HL-60 (cell line): ENCODE results near the gene CCDC192.

Experiments used
- DNase-seq, 2 experiments: peaks; one replicate each; pipeline ENCODE4 v3.0.0-alpha.2; 2010 to 2020; ENCODE audit warnings: low read depth in 1 of 2, low spot score in 1 of 2
- H3K27ac ChIP-seq: fragments of 250-450 bp; sonication (Bioruptor Pico); replicated peaks from 2 replicates; pipeline ENCODE4 v1.5.1; 2020; ENCODE audit warnings: mild to moderate bottlenecking, moderate library complexity
- H3K27me3 ChIP-seq: fragments of 250-450 bp; sonication (Bioruptor Pico); 2 replicates; pipeline ENCODE4 v1.5.1; 2021; ENCODE audit warnings: mild to moderate bottlenecking, moderate library complexity; ENCODE audit not compliant: insufficient read depth, poor library complexity, severe bottlenecking
- H3K4me3 ChIP-seq: replicated peaks from 2 replicates; pipeline ENCODE4 v1.5.1; 2011; ENCODE audit warnings: mild to moderate bottlenecking, control low read depth, low read length; ENCODE audit not compliant: insufficient read depth
- GABPA ChIP-seq: IDR thresholded peaks from 2 replicates; pipeline ENCODE4 v1.6.1; 2012; ENCODE audit warnings: low read depth
- POLR2AphosphoS5 ChIP-seq: IDR thresholded peaks from 2 replicates; pipeline ENCODE4 v1.6.1; 2012; ENCODE audit warnings: low read depth
- SPI1 ChIP-seq: IDR thresholded peaks from 2 replicates; pipeline ENCODE4 v1.6.1; 2012; ENCODE audit warnings: low read depth, mild to moderate bottlenecking, borderline replicate concordance
- TF ChIP-seq, protein P1 (sequence below): IDR thresholded peaks from one replicate; pipeline ENCODE4 v1.5.1; 2011; ENCODE audit warnings: low read length, control low read depth, inconsistent platforms; ENCODE audit not compliant: insufficient read depth
- TF ChIP-seq, protein P2 (sequence below): IDR thresholded peaks from 2 replicates; pipeline ENCODE4 v1.6.1; 2012; ENCODE audit warnings: low read depth; ENCODE audit not compliant: insufficient replicate concordance

CCDC192 gene

DNA sequence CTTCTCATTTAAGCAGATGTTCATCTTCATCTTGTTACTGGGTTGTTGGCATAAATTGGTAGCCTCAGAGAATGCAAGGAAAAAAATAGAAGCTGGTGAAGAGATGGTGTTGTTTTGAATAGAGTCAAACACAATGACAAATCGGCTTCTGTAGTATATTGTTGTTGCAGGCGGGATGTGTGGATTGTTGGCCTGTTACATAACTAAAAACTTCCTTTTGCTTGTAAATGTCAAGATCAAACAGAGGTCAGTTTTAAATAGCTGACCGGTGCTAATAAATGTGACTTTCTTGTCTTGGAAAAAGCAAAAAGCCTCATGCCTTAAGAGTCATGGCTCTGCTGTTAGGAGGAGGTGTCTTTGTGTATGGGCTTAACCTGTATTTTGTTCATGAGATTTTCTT lies 59.2 kb downstream of the CCDC192 start:
- H3K27me3 ChIP-seq = no peaks in the 10 kb centered on the region
- TF ChIP-seq SPI1 = no peak
- TF ChIP-seq POLR2AphosphoS5 = no peak
- TF ChIP-seq, protein P1, sequence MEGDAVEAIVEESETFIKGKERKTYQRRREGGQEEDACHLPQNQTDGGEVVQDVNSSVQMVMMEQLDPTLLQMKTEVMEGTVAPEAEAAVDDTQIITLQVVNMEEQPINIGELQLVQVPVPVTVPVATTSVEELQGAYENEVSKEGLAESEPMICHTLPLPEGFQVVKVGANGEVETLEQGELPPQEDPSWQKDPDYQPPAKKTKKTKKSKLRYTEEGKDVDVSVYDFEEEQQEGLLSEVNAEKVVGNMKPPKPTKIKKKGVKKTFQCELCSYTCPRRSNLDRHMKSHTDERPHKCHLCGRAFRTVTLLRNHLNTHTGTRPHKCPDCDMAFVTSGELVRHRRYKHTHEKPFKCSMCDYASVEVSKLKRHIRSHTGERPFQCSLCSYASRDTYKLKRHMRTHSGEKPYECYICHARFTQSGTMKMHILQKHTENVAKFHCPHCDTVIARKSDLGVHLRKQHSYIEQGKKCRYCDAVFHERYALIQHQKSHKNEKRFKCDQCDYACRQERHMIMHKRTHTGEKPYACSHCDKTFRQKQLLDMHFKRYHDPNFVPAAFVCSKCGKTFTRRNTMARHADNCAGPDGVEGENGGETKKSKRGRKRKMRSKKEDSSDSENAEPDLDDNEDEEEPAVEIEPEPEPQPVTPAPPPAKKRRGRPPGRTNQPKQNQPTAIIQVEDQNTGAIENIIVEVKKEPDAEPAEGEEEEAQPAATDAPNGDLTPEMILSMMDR = no peak
- TF ChIP-seq GABPA = no peak
- no peak for DNase-seq
- H3K27ac ChIP-seq = no peak overlapping the region
- no peak overlapping the region for H3K4me3 ChIP-seq

DNA sequence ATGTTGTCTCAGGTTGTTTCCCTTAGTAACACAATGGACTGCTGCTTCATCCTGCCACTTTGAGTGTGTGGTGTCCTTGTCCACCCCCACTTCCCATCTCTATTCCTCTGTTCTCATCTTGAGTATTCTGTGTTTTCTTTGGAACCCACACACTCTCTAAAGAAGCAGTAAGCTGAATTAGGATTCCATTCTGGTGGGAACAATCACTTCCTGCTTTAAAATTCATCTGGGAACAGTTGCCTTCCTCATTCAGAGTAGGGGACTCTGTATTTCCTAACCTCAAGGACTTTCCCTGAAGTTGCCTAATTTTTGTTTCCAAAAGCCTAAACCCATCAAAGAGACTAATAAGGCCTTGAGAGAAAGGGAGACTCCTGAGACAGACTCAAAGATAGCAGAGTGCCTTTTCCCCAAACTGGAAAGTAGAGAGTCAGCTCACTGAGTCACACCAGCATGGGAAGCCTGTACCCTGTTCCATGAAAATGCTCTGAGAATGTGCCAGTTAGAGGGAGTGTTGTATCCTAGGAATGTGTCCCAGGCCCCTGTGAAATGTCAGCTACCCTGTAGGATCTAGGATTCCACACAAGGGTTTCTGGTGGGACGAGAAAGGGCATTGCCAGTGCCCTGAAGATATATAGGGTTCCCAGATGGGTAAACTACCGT lies 63.6 kb downstream of the CCDC192 start:
- Histone ChIP-seq H3K4me3 (no peak overlapping the region), H3K27ac (no peak overlapping the region), H3K27me3 (no peaks in the 10 kb centered on the region)
- no peak for DNase-seq
- TF ChIP-seq, protein P2, sequence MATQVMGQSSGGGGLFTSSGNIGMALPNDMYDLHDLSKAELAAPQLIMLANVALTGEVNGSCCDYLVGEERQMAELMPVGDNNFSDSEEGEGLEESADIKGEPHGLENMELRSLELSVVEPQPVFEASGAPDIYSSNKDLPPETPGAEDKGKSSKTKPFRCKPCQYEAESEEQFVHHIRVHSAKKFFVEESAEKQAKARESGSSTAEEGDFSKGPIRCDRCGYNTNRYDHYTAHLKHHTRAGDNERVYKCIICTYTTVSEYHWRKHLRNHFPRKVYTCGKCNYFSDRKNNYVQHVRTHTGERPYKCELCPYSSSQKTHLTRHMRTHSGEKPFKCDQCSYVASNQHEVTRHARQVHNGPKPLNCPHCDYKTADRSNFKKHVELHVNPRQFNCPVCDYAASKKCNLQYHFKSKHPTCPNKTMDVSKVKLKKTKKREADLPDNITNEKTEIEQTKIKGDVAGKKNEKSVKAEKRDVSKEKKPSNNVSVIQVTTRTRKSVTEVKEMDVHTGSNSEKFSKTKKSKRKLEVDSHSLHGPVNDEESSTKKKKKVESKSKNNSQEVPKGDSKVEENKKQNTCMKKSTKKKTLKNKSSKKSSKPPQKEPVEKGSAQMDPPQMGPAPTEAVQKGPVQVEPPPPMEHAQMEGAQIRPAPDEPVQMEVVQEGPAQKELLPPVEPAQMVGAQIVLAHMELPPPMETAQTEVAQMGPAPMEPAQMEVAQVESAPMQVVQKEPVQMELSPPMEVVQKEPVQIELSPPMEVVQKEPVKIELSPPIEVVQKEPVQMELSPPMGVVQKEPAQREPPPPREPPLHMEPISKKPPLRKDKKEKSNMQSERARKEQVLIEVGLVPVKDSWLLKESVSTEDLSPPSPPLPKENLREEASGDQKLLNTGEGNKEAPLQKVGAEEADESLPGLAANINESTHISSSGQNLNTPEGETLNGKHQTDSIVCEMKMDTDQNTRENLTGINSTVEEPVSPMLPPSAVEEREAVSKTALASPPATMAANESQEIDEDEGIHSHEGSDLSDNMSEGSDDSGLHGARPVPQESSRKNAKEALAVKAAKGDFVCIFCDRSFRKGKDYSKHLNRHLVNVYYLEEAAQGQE = no peak
- TF ChIP-seq, protein P1 = no peak
- TF ChIP-seq POLR2AphosphoS5 (no peak), GABPA (no peak), SPI1 (no peak)

DNA sequence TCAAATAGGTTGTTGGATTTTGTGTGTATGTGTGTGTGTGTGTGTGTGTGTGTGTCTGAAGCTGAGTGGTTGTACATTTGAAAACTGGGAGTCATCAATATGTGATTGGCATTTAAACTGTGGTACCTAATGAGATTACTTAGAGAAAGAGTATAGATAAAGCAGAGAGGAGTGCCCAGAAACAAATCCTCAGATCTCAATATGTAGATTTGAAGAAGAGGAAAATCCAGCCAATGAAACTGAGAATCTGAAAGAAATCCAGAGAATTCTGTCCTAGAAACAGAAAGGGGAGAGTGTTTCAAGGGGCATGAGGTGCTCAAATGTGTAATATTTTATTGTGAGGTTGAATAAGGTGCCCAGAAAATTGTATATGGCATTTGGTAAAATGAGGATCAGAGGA lies 66.2 kb downstream of the CCDC192 start:
- DNase-seq = no peak
- H3K4me3 ChIP-seq = no peak overlapping the region
- TF ChIP-seq, protein P1 = no peak
- TF ChIP-seq POLR2AphosphoS5 (no peak), SPI1 (no peak), GABPA (no peak)
- TF ChIP-seq, protein P2 = no peak
- H3K27ac ChIP-seq = no peak overlapping the region
- no peaks in the 10 kb centered on the region for H3K27me3 ChIP-seq

DNA sequence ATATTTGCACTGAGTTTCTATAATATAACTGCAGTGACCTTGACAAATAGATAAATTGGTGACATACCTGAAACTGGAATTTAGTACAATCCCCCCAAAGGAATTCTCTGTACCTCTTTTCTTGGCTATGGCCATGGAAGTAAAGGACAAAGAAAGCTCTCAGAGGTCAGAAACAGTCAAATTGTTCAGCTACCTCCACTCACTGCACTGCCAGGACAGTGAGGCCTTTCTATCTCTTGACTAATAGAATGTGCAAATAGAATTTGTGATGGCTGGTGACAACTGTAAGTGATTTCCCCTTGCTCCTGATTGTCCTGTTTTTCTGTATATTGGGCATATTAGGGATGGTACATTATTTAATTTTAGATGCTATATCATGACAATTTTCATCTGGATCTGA lies 67.1 kb downstream of the CCDC192 start:
- Histone ChIP-seq H3K27ac (no peak overlapping the region), H3K4me3 (no peak overlapping the region), H3K27me3 (no peaks in the 10 kb centered on the region)
- no peak for TF ChIP-seq POLR2AphosphoS5
- TF ChIP-seq, protein P1 = no peak
- TF ChIP-seq, protein P2 = no peak
- TF ChIP-seq SPI1 = no peak
- no peak for TF ChIP-seq GABPA
- no peak for DNase-seq
